Tongue (tissue), 2 donors: Measurements from ENCODE around the gene ALDH3B1. TPM values are rescaled to one million over a fixed set of nuclear protein-coding genes. Genes with fewer than 3 reads are reported as not detected.

Experiments used
- DNase-seq: peaks from one replicate; pipeline ENCODE4 v3.0.0-alpha.2; 2015
- total RNA-seq: library from RNA; depleted of rRNA; stranded (reverse); fragments of >200 nt; gene quantifications from one replicate; pipeline ENCODE4 v1.2.3, GENCODE V29; 2014

Gene ALDH3B1
- total RNA-seq, 1 donor from 2014 or later, result 3.8 TPM

GRCh38 chr11:68032997-68033707 lies 23.0 kb downstream of the ALDH3B1 start:
- no peak for DNase-seq

- no peak for DNase-seq
Observed at GRCh38 chr11:68033708-68034045, 23.6 kb downstream of the ALDH3B1 start.

GRCh38 chr11:68035266-68035876 lies 25.2 kb downstream of the ALDH3B1 start:
- no peak for DNase-seq

- DNase-seq, result no peak
Observed at GRCh38 chr11:68036141-68036716, 26.1 kb downstream of the ALDH3B1 start.

- no peak for DNase-seq
Observed at GRCh38 chr11:68036717-68037239, 26.7 kb downstream of the ALDH3B1 start.

- DNase-seq, result no peak
Observed at GRCh38 chr11:68037411-68038225, 27.5 kb downstream of the ALDH3B1 start.

GRCh38 chr11:68038226-68038717 lies 28.1 kb downstream of the ALDH3B1 start:
- no peak for DNase-seq

GRCh38 chr11:68038718-68039525 lies 28.8 kb downstream of the ALDH3B1 start, which contains the start of gene TCIRG1:
TSS of gene TCIRG1 (plus strand) at chr11:68039025. CDS start at chr11:68041272, 2,247 bp downstream.
- peak; percentile 71 for DNase-seq

- DNase-seq, result no peak
Observed at GRCh38 chr11:68039526-68040086, 29.5 kb downstream of the ALDH3B1 start.

- peak; percentile 70 for DNase-seq
Observed at GRCh38 chr11:68040101-68040956, 30.2 kb downstream of the ALDH3B1 start.

GRCh38 chr11:68040957-68041591 lies 30.9 kb downstream of the ALDH3B1 start:
- DNase-seq, result no peak

- DNase-seq, result no peak
Observed at GRCh38 chr11:68041617-68042218, 31.6 kb downstream of the ALDH3B1 start.

- no peak for DNase-seq
Observed at GRCh38 chr11:68042219-68043028, 32.3 kb downstream of the ALDH3B1 start.

- DNase-seq, result no peak
Observed at GRCh38 chr11:68043029-68043348, 32.9 kb downstream of the ALDH3B1 start.

GRCh38 chr11:68043349-68044144 lies 33.4 kb downstream of the ALDH3B1 start:
- DNase-seq, result peak; percentile 53

- DNase-seq, result no peak
Observed at GRCh38 chr11:68044145-68044813, 34.2 kb downstream of the ALDH3B1 start.

- no peak for DNase-seq
Observed at GRCh38 chr11:68044898-68045351, 34.8 kb downstream of the ALDH3B1 start.
